ENCODE measurements around the gene ZCCHC9.
"Not testable (repeated sequence)": the region's sequence is repeated elsewhere in the genome, so short reads cannot be mapped to it uniquely, and the experiment has no call there.

ZCCHC9 gene

DNA sequence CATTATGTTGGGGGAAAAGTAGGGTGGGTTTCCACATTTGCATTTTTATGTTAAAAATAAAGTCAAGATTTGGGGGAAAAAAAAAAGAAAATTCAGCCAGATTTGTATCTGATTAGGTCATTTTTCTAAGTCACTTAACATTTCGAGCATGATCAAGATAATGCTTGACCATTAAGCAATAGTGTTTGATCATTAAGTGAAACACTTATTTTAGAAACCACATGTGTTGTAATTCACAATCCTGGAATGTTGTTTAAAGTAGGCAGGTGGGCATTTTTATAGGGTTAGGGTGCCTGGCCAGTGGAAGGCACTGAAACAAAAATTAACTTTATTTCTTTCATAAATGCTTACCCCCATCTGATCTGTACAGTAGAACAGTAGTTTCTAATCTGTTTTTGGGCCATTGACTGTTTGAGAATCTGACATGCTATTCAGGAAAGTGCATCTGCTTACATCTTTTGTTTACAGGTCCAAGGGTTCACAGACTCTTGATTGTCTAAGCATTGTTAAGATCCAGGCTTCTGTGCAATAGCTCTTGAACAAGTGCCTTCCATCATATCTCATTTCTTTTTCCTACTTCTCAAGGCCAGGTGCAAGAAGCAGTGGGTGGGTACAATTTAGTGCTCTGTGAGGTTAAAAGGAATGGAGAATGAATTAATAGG lies 9.1 kb downstream of the ZCCHC9 start:
- DNase-seq: no peak

DNA sequence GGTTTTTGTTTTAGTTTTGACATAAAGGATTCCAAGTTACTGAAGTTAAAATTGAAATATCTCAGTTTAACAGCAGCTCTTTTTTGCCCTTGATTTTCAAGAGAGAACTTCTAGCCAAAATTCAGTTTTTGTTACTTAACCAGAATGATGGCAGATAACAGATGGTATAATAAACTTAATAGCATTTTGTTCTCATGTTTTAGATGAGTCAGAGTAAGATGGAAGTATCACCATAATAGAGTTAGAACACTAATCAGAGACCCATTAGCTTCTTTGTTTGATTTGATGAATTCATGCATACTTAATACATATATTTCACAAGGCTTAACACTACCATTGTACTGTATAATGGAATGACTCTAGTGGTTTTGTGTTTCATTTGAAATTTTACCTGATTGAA lies 11.9 kb downstream of the ZCCHC9 start:
- no peak for DNase-seq

DNA sequence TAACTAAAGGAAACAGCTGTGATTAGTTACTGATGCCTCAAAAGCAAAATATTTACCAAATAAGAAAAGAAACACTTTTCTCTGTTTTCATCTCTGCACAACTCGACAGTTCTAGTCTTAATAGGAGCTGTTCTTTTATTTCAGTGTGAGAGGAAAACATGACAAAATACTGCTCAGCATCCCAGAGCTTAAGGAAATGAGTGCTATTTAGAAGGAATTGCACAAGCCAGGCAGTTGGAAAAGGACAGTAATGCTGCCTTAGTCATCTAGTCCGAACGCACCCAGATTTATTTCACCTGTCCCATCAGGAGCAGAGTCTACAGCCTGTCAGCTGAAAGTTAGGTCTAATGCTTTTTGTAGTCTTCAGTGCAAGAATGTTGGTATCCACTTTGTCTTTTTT lies 12.3 kb downstream of the ZCCHC9 start:
- no peak for DNase-seq

DNA sequence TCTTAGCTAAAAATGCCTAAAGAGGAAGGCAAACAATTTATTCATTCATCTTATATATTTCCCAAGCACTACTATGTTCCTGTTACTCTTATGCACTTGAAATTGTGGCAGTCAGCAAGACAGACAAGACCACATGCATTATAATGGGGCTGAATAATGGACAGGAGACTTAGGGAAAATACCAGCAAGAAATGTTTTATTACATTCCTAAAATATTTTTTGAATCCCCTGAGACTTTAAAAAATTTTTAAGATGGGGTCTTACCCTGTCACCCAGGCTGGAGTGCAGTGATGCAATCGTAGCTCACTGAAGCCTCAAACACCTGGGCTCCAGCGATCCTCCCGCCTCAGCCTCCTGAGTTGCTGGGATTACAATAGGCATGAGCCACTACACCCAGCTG lies 13.2 kb downstream of the ZCCHC9 start:
- DNase-seq: no peak

DNA sequence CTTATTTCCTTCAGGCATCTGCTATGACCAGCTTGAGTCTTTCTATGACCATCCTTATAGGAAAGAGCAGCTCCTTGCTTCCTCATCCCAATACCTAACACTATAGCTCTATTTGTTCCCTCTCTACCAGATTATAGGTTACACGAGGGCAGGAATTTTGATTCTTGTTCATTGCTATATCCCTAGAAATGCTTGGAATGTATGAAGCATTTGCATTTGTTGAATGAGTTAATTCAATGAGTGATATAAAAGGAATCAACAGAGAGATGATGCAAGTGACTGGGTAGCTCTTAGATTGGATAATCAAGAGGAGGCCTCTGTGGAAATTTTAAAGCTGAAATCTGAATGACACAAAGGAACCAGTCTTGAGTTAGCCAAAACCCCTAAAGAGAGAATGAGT lies 13.9 kb downstream of the ZCCHC9 start:
- no peak for DNase-seq

DNA sequence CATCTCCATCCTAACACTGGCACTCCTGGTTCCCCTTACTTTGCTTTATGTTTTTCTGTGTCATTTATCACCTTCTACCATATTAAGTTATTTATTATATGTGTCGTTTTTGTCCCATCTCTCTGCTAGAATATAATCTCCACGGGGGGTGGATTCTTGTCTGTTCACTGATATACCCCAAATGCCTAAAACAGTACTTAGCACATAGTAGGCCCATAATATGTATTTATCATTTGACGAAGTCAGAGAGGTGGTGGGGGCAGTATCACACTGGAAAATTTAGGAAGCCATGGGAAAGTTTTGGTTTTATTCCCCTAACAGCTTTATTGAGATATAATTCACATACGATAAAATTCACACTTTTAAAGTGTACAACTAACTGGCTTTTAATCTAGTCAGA lies 14.4 kb downstream of the ZCCHC9 start:
- DNase-seq: no peak

DNA sequence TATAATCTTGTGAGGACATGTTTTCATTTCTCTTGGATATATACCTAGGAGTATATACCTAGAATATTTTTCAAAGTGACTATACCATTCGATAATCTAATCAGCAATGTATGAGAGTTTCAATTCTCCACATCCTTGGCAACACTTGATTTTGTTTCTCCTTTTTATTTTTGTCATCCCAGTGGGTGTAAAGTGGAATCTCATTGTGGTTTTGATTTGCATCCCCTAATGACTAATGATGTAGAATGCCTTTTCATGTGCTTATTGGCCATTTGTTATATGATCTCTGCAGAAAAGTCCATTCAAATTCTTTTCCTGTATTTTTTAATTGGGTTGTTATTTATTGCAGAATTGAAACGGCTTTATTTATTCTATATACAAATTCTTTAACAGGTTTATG lies 15.2 kb downstream of the ZCCHC9 start:
- DNase-seq: no peak

DNA sequence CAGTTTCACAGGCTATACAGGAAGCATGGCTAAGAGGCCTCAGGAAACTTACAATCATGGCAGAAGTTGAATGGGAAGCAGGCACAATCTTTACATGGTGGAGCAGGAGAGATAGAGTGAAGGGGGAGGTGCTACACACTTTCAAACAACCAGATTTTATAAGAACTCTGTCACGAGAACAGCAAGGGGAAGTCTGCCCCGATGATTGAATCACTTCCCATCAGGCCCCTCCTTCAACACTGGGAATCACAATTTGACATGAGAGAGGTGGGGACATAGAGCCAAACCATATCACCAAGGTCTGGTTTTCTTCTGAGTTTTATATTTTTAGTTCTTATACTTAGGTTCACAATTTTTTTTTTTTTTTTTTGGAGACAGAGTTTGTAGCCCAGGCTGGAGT lies 16.1 kb downstream of the ZCCHC9 start:
- DNase-seq: no peak

DNA sequence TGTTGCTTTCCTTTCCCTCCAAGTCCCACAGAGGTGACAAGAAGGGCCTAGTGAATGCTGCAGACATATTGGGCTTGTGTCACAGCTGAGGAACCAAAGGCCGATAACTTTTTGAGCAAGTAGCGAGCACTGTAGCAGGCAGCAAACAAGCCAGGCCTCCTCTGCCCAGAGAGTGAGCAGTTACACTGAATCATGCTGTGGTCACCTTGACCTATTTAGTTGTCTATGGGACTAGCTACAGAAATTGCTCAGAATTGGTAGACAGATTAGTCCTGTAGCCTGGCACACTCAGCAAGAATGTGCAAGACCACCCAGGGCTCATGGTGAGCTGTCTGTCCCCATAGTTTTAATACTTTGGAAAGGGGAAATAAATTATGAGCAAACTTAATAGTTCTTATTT lies 25.2 kb downstream of the ZCCHC9 start:
- DNase-seq: no peak

DNA sequence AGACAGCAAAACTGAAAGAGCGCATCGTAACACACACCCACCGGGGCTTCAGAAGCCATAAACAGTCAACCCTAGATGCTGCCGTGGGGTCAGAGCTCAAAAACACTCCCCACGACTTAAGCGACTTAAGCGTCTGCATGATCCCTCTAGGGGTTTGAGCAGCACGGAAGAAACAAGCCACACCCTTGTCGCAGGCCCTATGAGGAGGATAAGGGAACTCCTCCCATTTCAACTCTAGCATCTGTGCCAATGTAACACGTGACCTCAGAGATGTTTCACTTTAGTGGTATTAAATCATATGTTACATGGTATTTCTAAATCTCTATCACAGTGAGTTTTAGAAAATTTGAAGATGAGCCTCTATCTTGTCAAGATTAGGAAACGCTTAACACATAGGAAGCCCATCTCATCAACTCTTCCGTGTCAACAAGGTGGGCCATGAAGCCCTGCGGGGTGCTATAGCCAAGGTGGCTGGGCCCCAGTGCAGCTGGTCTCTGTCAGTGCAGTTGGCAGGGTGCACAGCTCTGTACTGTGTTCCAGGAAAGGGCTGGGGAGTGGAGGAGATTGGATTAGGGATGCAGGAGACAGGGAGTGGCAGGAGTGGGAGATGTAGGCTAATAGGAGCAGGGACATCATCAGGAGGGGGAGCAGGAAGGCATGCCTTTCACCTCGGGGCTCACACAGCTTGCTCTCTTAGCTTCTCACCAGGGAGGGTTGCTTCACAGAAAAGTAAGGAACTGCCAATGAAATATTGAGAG lies 33.1 kb downstream of the ZCCHC9 start:
- DNase-seq: no peak

DNA sequence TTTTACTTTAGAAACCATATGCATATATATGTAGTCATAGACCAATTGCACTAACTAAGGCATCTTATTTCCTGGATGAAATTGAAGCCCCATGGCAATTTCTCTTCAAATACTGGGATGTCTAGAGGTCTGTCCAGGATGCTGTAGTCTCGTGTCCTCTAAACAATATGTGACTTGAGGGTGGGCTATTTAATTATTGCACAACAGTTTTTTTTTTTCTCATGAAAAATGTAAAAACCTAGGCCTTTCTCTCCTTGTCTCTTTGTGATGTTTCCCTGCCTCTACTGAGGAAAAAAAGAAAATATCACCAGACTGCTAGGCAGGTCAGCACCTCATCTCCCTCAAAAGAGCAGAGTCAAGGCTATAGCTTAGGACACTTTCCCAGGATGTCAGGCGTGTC lies 34.6 kb downstream of the ZCCHC9 start:
- no peak for DNase-seq

DNA sequence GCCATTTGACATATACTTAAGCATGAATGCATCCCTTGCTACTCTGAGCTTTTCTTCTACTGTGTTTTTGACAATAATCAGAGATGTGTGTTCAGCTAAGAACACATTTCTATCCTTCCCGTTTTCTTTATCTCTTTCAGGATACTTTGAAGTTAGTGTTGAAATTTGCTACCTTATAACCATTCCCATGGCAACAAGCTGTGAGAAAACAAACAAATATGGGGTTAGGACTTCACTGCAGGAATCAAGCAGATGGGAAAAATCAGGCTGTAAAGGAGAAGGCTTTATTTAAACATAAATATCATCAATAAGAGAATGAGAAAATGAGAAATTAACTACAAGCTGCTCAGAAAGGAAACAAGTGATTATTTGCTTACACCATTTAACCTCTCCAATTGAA lies 35.2 kb downstream of the ZCCHC9 start:
- no peak for DNase-seq

DNA sequence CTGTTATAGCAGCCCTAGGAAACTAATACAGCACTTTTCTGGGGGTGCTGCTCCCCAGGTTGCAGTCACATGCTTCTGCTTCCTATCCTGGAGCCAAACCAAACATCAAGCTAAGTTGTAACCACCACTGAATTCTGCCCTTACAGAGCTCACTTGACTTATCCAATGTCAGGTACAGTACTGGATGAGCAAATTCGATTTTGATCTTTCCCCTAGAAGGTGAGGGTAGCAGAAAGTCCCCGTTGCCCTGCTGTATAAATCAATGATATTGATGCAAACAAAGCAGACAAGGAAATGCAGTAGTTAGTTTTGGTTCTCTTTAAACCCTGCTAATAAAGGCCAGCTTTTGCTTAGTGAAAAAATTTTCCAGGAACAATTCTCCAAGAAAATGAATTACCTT lies 36.4 kb downstream of the ZCCHC9 start:
- no peak for DNase-seq

DNA sequence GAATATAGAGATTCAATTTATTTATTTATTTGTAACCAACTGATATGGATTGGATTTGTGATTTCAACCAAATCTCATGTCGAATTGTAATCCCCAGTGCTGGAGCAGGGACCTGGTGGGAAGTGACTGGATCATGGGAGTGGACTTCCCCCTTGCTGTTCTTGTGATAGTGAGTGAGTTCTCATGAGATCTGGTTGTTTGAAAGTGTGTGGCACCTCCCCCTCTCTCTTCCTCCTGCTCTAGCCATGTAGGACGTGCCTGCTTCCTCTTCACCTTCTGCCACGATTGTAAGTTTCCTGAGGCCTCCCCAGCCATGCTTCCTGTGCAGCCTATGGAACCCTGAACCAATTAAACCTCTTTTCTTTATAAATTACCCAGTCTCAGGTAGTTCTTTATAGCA lies 36.8 kb downstream of the ZCCHC9 start:
- DNase-seq: not testable (repeated sequence)

DNA sequence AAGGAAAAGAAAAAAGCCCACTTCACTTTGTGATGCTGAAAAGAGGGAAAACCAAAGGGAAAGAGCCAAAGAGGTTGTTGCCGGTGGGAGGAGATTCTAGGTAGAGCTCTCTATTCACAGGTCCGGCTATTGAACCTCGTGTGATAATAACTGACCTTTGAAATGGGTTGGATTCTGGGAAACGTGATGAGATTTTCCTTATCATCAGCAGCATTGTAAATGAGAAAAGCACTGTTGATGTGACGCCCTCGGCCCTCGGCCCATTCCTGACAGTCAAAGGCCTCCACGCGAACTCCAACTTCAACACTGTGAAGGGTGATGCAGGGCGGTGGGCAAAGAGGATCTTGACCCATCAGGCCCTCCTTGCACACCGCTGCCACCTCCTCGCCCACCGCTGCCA lies 43.3 kb downstream of the ZCCHC9 start:
- no peak for DNase-seq

DNA sequence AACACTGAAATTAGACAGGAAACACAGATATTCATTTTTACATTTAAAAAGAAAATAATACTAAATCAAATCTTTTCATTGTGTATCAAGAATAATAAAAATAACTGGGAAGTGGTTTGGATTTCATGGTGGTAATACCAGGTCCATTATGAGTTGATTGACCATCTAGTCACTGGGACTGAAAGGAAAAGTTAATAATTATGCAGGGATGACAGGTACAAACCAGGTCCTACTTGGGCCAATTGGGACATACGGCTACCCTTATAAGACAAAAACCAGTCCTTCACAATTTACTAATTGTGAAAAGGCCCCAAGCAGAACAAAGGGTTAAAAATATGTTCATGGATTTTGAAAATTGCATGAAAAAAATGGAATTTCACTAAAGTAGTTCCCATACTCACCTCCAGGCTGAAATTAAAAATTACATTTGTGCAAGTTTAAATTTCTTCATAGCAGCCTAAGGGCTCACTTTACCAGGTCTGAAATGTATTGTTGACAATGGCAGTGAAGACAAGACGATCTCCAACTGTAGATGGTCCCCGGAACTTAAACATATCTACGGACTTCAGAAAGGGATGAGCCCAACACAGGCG lies 44.1 kb downstream of the ZCCHC9 start:
- no peak for DNase-seq

DNA sequence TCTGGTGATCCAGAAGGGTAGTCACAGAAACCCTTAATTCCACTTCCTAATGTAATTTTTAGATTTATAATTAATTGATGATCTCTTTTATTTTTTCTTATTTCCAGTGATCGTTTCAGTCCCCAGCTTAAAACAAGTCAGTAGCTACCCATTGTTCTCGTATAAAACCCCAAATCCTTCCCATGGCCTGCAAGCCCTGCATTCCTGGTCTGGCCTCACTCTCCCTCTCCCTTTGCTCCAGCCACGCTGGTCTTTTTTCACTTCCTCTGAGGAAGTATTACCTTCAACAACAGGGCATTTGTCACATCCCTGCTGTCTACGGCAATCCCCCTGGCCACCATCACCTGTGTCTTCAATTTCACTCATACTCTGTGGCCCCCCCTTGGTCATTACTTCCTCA lies 47.8 kb downstream of the ZCCHC9 start:
- no peak for DNase-seq

DNA sequence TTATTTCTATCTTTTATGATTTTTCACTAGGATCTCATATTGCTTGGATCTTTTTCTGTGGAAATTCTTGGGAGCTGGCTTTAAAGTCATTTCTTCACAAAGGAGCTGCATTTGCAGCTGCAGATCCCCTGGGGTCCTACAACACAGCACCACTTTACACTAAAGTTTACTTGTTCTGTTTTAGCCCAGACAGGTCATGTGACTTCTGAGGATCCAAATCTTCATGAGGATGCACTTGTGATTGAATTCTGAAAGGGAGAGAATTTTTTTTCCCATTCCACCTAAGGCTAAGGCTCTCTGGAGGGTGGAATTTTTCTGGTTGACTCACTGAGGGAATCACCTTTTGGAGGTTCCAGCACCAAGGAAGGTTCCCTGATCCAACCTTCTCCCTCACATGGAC lies 49.1 kb downstream of the ZCCHC9 start:
- no peak for DNase-seq

DNA sequence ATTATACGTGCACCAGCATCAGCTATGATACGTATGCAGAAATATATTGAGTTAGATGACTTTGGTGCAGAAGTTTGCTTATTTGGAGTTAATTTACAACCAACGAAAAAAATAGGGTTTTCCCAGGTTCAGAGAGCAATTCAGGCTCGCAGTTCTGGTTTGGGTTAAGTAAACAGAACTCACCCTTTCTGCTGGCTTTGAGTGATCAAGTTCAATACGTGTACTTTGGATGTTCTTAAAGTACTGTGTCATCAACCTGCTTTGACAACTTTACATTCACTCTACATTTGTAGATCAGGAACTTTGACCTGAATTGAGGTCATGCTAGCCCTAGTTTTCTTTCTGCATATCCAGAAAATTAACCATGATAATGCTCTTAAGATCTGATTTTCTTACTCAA lies 51.8 kb downstream of the ZCCHC9 start:
- no peak for DNase-seq

DNA sequence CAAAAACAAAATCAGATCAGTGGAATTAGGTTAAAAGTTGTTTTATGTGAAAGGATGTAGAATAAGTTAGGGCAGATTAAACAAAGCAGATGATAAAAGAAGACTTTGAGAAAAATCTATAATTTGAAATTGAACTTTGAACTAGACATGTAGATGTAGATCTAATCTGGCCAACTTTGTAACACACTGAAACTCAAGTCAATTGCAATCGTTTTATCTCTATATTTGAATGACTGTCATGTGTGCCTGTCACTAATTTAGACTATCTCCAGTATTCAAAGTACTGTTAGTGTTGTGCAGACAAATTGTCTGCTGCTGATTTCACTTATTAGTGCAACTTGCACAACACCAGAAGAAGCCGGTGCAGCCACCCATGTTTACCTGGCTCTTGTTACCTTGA lies 52.7 kb downstream of the ZCCHC9 start:
- DNase-seq: no peak

DNA sequence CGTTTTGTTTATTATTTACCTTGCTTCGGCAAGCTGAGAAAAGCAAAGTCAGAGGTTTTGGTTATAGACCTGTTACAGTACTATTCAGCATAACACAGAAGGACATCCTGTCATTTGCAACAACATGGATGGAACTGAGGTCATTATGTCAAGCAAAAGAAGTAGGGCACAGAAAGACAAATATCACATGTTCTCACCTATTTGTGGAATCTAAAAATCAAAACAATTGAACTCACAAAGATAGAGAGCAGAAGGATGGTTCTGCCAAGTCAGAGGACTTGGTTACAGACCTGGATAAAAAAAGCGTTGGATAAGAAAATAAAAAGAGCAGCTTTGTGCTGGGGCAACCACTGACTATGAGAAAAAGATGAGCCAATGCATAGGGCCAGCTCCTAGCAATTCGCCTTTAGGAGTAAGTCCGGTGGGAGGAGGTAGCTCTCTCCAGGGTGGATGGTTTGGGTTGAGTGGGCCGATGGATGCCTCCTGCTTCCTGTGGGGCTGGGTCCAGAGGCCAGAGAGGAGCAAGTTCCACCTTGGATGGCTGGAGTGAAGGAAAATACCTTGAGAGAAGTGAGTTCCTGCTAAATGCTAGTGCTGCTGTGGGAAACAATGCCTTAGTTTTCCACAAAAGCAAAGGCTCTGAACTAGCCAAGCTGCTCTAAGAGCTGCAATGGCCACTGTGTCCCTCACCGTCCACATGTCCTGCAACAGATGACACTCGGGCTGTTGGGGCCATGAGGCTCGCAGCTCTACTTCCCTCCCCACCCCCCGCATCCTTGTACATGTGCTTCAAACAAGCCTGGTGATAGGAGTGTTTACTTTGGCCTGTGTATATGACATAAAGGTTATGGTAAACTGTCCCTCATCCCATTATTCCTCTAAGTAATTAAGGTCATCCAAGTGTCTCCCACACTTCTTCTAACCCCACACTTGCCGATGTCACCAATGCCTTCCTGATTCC lies 54.2 kb downstream of the ZCCHC9 start:
- DNase-seq: no peak

DNA sequence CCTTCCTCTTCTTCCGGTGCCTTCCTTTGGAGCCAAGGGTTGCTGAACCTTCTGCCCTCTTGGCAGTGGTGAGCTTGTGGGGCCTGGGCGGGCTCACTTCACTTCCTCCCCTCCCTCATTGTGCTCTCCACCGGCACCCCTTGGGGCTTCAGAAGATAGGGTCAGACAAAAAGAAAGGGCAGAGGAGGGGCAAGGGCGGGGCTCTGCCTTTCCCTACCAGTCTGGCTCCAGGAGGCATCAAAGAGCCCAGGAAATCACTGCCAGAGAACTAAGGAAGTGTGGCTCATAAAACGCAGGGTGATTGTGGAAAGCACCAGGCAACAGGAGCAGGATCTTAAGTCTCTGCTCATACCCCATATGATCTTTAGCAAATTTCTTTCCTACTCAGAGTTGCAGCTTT lies 57.7 kb downstream of the ZCCHC9 start:
- no peak for DNase-seq

DNA sequence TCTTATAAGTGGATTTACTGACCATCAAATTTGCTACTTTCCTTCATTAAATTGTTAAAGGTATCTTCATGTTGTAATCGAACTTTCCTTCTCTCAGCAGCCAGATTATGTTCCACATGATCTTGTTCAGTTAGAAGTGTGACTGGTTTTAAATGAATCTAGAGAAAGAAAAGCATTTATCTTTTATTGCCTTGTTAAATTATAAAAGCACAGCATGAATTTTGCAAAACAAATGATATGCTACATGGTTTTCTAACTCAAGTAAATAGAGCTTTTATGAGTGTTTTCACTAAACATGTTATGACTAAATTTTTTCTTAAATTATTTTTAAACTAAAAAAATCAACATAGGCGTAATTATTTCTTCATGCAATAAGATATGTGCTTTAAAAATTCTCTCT lies 58.5 kb downstream of the ZCCHC9 start:
- no peak for DNase-seq

Data from activated CD4-positive, CD25-positive, alpha-beta regulatory T cell (primary cell).